GM21526 (cell line): ENCODE data around the gene ABI2.
"Not testable (repeated sequence)": the region's sequence is repeated elsewhere in the genome, so short reads cannot be mapped to it uniquely, and the experiment has no call there.

Experiments used
- ATAC-seq: cut with Tn5 transposase; IDR thresholded peaks from one replicate; pipeline ENCODE4 v1.9.1; 2021; ENCODE audit warnings: moderate library complexity; ENCODE audit not compliant: unreplicated experiment, low FRiP score

Gene ABI2

GRCh38 chr2:203352604-203353255 lies 24.5 kb downstream of the ABI2 start:
- ATAC-seq = no peak

DNA sequence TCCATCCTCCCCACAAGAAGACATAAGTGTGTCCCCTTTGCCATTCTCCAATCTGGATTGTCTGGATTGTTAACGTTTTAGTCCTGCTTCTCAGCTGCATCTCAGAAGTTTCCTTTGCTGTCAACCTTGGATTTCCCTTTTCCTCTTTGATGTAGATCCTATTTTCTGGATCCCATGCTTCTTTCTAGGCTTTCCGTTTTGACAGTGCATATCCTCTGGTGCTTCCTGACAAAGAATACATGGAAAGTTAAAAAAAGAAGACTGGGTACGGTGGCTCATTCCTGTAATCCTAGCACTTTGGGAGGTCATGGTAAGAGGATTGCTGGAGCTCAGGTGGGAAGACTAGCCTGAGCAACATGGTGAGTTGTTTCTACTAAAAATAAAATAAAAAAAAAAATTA lies 26.8 kb downstream of the ABI2 start:
- ATAC-seq = no peak

- no peak for ATAC-seq
Measured at GRCh38 chr2:203359450-203359849, 31.3 kb downstream of the ABI2 start.

- no peak for ATAC-seq
Measured at GRCh38 chr2:203360833-203361430, 32.7 kb downstream of the ABI2 start.

- ATAC-seq = no peak
Measured at GRCh38 chr2:203361495-203361894, 33.3 kb downstream of the ABI2 start.

DNA sequence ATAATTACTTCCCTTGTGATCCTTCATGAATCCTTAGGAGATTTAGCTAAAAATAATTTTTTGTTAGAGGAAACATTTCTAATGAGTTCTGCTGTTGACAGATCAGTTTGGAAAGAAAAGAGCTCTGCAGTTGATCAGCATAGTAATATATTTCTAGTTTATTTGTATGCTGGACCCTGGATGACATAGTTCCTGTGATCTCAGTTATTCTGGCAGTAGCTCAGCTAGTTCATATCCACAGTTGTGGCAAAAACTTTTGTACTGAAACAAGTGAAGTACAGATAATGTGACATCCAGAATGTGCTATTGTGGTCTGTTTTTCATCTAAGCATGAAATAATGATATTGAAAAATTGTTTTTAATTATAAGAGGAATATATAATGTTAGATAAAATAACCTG lies 33.7 kb downstream of the ABI2 start:
- no peak for ATAC-seq

GRCh38 chr2:203366639-203367466 lies 38.7 kb downstream of the ABI2 start:
- ATAC-seq = no peak

DNA sequence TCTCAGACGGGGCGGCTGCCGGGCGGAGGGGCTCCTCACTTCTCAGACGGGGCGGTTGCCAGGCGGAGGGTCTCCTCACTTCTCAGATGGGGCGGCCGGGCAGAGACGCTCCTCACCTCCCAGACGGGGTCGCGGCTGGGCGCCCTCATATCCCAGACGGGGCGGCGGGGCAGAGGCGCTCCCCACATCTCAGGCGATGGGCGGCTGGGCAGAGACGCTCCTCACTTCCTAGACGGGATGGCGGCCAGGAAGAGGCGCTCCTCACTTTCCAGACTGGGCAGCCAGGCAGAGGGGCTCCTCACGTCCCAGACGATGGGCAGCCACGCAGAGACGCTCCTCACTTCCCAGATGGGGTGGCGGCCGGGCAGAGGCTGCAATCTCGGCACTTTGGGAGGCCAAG lies 44.5 kb downstream of the ABI2 start:
- ATAC-seq = not testable (repeated sequence)

GRCh38 chr2:203376173-203376572 lies 48.0 kb downstream of the ABI2 start:
- ATAC-seq = no peak

- no peak for ATAC-seq
Measured at GRCh38 chr2:203379156-203379555, 51.0 kb downstream of the ABI2 start.

DNA sequence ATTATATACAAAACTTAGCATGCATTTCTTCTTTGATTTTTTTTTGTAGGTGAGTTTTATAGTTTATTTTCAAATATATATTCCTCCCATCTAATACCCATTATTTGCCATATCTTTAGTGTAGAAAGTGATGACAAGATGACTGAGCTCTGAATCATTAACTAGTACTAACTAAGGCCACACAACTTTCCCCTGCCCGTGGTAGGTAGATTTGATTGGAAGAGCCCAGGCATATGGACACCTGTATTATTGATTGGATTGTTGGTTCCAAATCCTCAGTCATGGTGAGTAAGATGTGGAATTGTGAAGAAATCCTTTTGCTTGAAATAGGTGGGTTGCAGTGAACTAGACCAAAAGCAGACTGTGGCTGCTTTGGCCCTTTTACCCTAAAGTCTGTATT lies 54.8 kb downstream of the ABI2 start:
- no peak for ATAC-seq

- not testable (repeated sequence) for ATAC-seq
Measured at GRCh38 chr2:203388153-203388552, 60.0 kb downstream of the ABI2 start.

GRCh38 chr2:203394519-203395227 lies 66.5 kb downstream of the ABI2 start:
- ATAC-seq = no peak

- no peak for ATAC-seq
Measured at GRCh38 chr2:203395858-203396257, 67.7 kb downstream of the ABI2 start.

GRCh38 chr2:203396667-203397066 lies 68.5 kb downstream of the ABI2 start:
- no peak for ATAC-seq

- ATAC-seq = no peak
Measured at GRCh38 chr2:203399031-203399430, 70.8 kb downstream of the ABI2 start.

- no peak for ATAC-seq
Measured at GRCh38 chr2:203400805-203401585, 72.8 kb downstream of the ABI2 start.

DNA sequence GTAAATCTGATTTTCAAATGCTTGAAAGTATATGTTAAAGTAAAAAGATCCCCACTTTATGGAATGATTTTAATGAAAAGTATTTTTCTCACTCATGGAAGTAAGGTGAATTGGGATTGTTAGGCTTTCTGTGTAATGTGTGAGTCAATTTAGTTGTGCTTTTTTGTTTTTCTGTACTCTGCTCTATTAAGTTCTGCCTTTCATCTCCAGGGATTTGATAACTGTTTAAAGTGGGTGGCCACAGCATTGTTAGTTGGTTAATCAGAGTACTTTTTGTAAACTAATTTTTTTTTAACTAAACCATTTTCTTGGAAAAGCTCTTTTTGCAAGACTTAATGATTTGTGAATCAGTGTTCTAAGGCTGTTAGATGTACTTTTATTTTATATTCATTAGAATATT lies 76.8 kb downstream of the ABI2 start:
- no peak for ATAC-seq

- no peak for ATAC-seq
Measured at GRCh38 chr2:203407496-203407895, 79.3 kb downstream of the ABI2 start.
